SK-N-SH (cell line): ENCODE measurements around the gene RABEP2. TPM values are rescaled to one million over a fixed set of nuclear protein-coding genes. Genes with fewer than 3 reads are reported as not detected.

Experiments
- CTCF ChIA-PET: fragments of 300-600, 350-600 bp; formaldehyde crosslinking; extraction: SDS; loops from one replicate; lab custom pipeline; 2021; lab: Yijun Ruan, JAX
- POLR2A ChIA-PET: fragments of 350-600 bp; sonication (Branson Sonifier 250); formaldehyde crosslinking; extraction: SDS; loops from one replicate; lab custom pipeline; 2020; ENCODE audit warnings: antibody characterized with exemption, inconsistent platforms; lab: Yijun Ruan, JAX
- DNase-seq: peaks from one replicate; pipeline ENCODE4 v3.0.0; 2012
- H2AFZ ChIP-seq: fragments of 200-600 bp; sonication (generic); 2 replicates; pipeline ENCODE4 v1.8.1; 2016; ENCODE audit warnings: antibody characterized with exemption, mild to moderate bottlenecking, low read depth
- H3F3A ChIP-seq: fragments of 200-600 bp; sonication (generic); replicated peaks from 2 replicates; pipeline ENCODE3; 2016; ENCODE audit warnings: antibody characterized with exemption, mild to moderate bottlenecking; ENCODE audit not compliant: insufficient read depth
- H3K27ac ChIP-seq, 2 experiments: fragments of 200-500 bp in 1 of 2; fragments of 200-600 bp in 1 of 2; sonication (Bioruptor generic) in 1 of 2; sonication (generic), shearing (Covaris generic) in 1 of 2; 2 replicates each; pipeline versions ENCODE4 v1.5.1 to v1.6.1; 2014 to 2016; ENCODE audit warnings: low read depth in 2 of 2, inconsistent platforms in 1 of 2, low read length in 1 of 2, mild to moderate bottlenecking in 1 of 2, mixed read lengths in 1 of 2
- H3K27me3 ChIP-seq: fragments of 200-600 bp; sonication (generic), shearing (Covaris generic); 2 replicates; pipeline ENCODE4 v1.6.1; 2016; ENCODE audit warnings: mixed run types; ENCODE audit not compliant: insufficient read depth
- H3K36me3 ChIP-seq, 2 experiments: fragments of 200-500 bp in 1 of 2; fragments of 200-600 bp in 1 of 2; sonication (Bioruptor generic) in 1 of 2; sonication (generic) in 1 of 2; replicated peaks in 1 of 2; 2 replicates each; pipeline versions ENCODE3 to v1.5.1; 2014 to 2016; ENCODE audit warnings: low read length in 1 of 2, mild to moderate bottlenecking in 1 of 2; ENCODE audit not compliant: insufficient read depth in 2 of 2, control insufficient read depth in 1 of 2
- H3K4me1 ChIP-seq, 2 experiments: fragments of 200-500 bp in 1 of 2; fragments of 200-600 bp in 1 of 2; sonication (Bioruptor generic) in 1 of 2; sonication (generic), shearing (Covaris generic) in 1 of 2; 2 replicates each; pipeline versions ENCODE4 v1.5.1 to v1.6.1; 2014 to 2016; ENCODE audit warnings: low read depth in 1 of 2, low read length in 1 of 2, mixed run types in 1 of 2; ENCODE audit not compliant: insufficient read depth in 2 of 2, control insufficient read depth in 1 of 2
- H3K4me2 ChIP-seq: fragments of 200-600 bp; sonication (generic), shearing (Covaris generic); 2 replicates; pipeline ENCODE4 v1.6.1; 2017; ENCODE audit warnings: mixed run types
- H3K4me3 ChIP-seq, 2 experiments: fragments of 200-500 bp in 1 of 2; fragments of 200-600 bp in 1 of 2; sonication (Bioruptor generic) in 1 of 2; sonication (generic), shearing (Covaris generic) in 1 of 2; 2 replicates each; pipeline versions ENCODE4 v1.5.1 to v1.8.1; 2014 to 2016; ENCODE audit warnings: low read depth in 2 of 2, inconsistent platforms in 1 of 2, low read length in 1 of 2, mild to moderate bottlenecking in 1 of 2, mixed read lengths in 1 of 2, moderate library complexity in 1 of 2
- H3K79me2 ChIP-seq: fragments of 200-600 bp; sonication (generic); 2 replicates; pipeline ENCODE4 v1.8.1; 2017; ENCODE audit warnings: mild to moderate bottlenecking; ENCODE audit not compliant: insufficient read depth
- H3K9ac ChIP-seq: fragments of 200-600 bp; sonication (generic); 2 replicates; pipeline ENCODE4 v1.6.1; 2017; ENCODE audit warnings: mixed run types
- H3K9me2 ChIP-seq: fragments of 200-600 bp; sonication (generic); 2 replicates; pipeline ENCODE4 v1.6.1; 2017; ENCODE audit warnings: mixed run types
- H3K9me3 ChIP-seq: fragments of 200-600 bp; sonication (generic); 2 replicates; pipeline ENCODE4 v1.6.1; 2017; ENCODE audit warnings: mixed run types, mild to moderate bottlenecking, moderate library complexity
- H4K20me1 ChIP-seq: fragments of 200-600 bp; sonication (generic); 2 replicates; pipeline ENCODE4 v1.6.1; 2017; ENCODE audit warnings: mild to moderate bottlenecking, mixed run types; ENCODE audit not compliant: insufficient read depth
- ELF1 ChIP-seq: IDR thresholded peaks from 2 replicates; pipeline ENCODE4 v1.4.0; 2012
- EP300 ChIP-seq, 2 experiments: IDR thresholded peaks; 2 replicates each; pipeline versions ENCODE4 v1.4.0 to v1.6.1; 2012; ENCODE audit warnings: borderline replicate concordance in 1 of 2, low read depth in 1 of 2, low read length in 1 of 2
- FOXM1 ChIP-seq: IDR thresholded peaks from 2 replicates; pipeline ENCODE4 v1.4.0; 2012; ENCODE audit warnings: low read depth, mild to moderate bottlenecking
- GABPA ChIP-seq: IDR thresholded peaks from 2 replicates; pipeline ENCODE4 v1.4.0; 2012; ENCODE audit warnings: low read depth, mild to moderate bottlenecking
- IRF3 ChIP-seq: fragments of 150-350 bp; IDR thresholded peaks from 2 replicates; pipeline ENCODE4 v1.6.1; 2016; ENCODE audit warnings: mild to moderate bottlenecking, low read depth, low read length
- MEF2A ChIP-seq: IDR thresholded peaks from 2 replicates; pipeline ENCODE4 v1.4.0; 2012; ENCODE audit warnings: low read depth, borderline replicate concordance
- POLR2AphosphoS5 ChIP-seq: IDR thresholded peaks from 2 replicates; pipeline ENCODE4 v1.6.1; 2012; ENCODE audit warnings: low read depth, low read length
- RCOR1 ChIP-seq: fragments of 150-350 bp; IDR thresholded peaks from 2 replicates; pipeline ENCODE4 v1.6.1; 2017; ENCODE audit warnings: antibody characterized with exemption, low read length
- REST ChIP-seq: IDR thresholded peaks from 2 replicates; pipeline ENCODE4 v1.6.1; 2012; ENCODE audit warnings: mild to moderate bottlenecking, low read depth, low read length, moderate library complexity
- RFX5 ChIP-seq: IDR thresholded peaks from 2 replicates; pipeline ENCODE4 v1.6.1; 2012; ENCODE audit warnings: mild to moderate bottlenecking, improper control_type of control experiment, low read length
- RXRA ChIP-seq: IDR thresholded peaks from 2 replicates; pipeline ENCODE4 v1.4.0; 2012; ENCODE audit warnings: low read depth, mild to moderate bottlenecking, borderline replicate concordance
- SIN3A ChIP-seq: IDR thresholded peaks from 2 replicates; pipeline ENCODE4 v1.6.1; 2012; ENCODE audit warnings: low read depth, mild to moderate bottlenecking, low read length, moderate library complexity, borderline replicate concordance
- TAF1 ChIP-seq: IDR thresholded peaks from 2 replicates; pipeline ENCODE4 v1.6.1; 2012; ENCODE audit warnings: low read depth, mild to moderate bottlenecking, low read length, moderate library complexity, borderline replicate concordance
- TEAD4 ChIP-seq: IDR thresholded peaks from 2 replicates; pipeline ENCODE4 v1.4.0; 2012; ENCODE audit warnings: mild to moderate bottlenecking, borderline replicate concordance; ENCODE audit not compliant: insufficient read depth
- YY1 ChIP-seq: IDR thresholded peaks from 2 replicates; pipeline ENCODE4 v1.4.0; 2012; ENCODE audit warnings: low read depth, mild to moderate bottlenecking
- WGBS: methylation state at CpG from one replicate; pipeline ENCODE4 v1.1.6; 2017; ENCODE audit warnings: low lambda C conversion rate; 5-methylcytosine and 5-hydroxymethylcytosine counted together
- polyA plus RNA-seq, 3 experiments: library from polyadenylated mRNA; depleted of rRNA; stranded (reverse); fragments of >200 nt; gene quantifications; 2 replicates each; pipeline ENCODE4 v1.2.3, GENCODE V29; 2012
- TF ChIP-seq, protein P1 (sequence below): IDR thresholded peaks from 2 replicates; pipeline ENCODE4 v1.4.0; 2012; ENCODE audit warnings: low read depth, borderline replicate concordance
- TF ChIP-seq, protein P2 (sequence below): IDR thresholded peaks from 2 replicates; pipeline ENCODE4; 2012
- TF ChIP-seq, protein P3 (sequence below): IDR thresholded peaks from 2 replicates; pipeline ENCODE4 v1.4.0; 2012; ENCODE audit warnings: low read depth, borderline replicate concordance
- TF ChIP-seq, protein P4 (sequence below): fragments of 150-350 bp; IDR thresholded peaks from 2 replicates; pipeline ENCODE4 v1.6.1; 2017; ENCODE audit warnings: antibody characterized with exemption, low read length, low read depth, borderline replicate concordance
- TF ChIP-seq, protein P5 (sequence below): fragments of 200-600 bp; sonication (generic); IDR thresholded peaks from 2 replicates; pipeline ENCODE4 v1.6.1; 2017; ENCODE audit warnings: antibody characterized with exemption, mild to moderate bottlenecking, moderate library complexity

RABEP2 gene
- polyA plus RNA-seq, 1 of the 3 experiments (the other 2 are of a cell fraction): 46.1 TPM

DNA sequence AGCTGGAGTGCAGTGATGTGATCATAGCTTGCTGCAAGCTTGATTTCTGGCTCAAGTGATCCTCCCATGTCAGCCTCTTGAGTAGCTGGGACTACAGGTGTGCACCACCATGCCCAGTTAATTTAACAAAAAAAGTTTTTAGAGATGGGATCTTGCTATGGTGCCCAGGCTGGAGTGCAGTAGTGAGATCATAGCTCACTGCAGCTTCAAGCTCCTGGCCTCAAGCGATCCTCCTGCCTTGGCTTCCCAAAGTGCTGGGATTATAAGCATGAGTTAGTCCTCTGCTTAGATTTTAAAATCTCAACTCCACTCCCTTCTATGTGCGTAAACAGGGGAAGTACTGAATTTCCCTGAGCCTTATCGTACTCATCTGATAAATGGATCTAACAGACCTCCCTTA lies 6.3 kb downstream of the RABEP2 start:
- Histone ChIP-seq H3K9me2 (no peaks in the 10 kb centered on the region), H3K27ac (no peak overlapping the region), H2AFZ (no peak overlapping the region), H3K9me3 (no peaks in the 10 kb centered on the region), H3K27me3 (no peaks in the 10 kb centered on the region), H3K4me3 (no peak overlapping the region), H3K4me2 (no peak overlapping the region), H3K4me1 (no peaks in the 10 kb centered on the region), H4K20me1 (no peaks in the 10 kb centered on the region), H3K79me2 (0 out of 2 replicates have a peak, but pooled peaks cover 4% of the 10 kb centered on the region), H3K36me3 (peaks cover 12 to 24% of the 10 kb centered on the region in 2 experiments), H3F3A (peaks cover 14% of the 10 kb centered on the region), H3K9ac (no peak overlapping the region)
- DNase-seq: no peak
- TF ChIP-seq FOXM1 (no peak), TEAD4 (no peak), RFX5 (no peak), EP300 (IDR thresholded peaks at IDR 0.05; ENCODE audit: borderline replicate concordance in 1 of 2, low read depth in 1 of 2, low read length in 1 of 2) (no peak), RXRA (no peak), GABPA (no peak), TAF1 (no peak), POLR2AphosphoS5 (no peak), RCOR1 (no peak), IRF3 (no peak), SIN3A (no peak), ELF1 (no peak), REST (no peak), MEF2A (no peak), YY1 (no peak)
- TF ChIP-seq, protein P1, sequence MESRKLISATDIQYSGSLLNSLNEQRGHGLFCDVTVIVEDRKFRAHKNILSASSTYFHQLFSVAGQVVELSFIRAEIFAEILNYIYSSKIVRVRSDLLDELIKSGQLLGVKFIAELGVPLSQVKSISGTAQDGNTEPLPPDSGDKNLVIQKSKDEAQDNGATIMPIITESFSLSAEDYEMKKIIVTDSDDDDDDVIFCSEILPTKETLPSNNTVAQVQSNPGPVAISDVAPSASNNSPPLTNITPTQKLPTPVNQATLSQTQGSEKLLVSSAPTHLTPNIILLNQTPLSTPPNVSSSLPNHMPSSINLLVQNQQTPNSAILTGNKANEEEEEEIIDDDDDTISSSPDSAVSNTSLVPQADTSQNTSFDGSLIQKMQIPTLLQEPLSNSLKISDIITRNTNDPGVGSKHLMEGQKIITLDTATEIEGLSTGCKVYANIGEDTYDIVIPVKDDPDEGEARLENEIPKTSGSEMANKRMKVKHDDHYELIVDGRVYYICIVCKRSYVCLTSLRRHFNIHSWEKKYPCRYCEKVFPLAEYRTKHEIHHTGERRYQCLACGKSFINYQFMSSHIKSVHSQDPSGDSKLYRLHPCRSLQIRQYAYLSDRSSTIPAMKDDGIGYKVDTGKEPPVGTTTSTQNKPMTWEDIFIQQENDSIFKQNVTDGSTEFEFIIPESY: no peak
- TF ChIP-seq, protein P2, sequence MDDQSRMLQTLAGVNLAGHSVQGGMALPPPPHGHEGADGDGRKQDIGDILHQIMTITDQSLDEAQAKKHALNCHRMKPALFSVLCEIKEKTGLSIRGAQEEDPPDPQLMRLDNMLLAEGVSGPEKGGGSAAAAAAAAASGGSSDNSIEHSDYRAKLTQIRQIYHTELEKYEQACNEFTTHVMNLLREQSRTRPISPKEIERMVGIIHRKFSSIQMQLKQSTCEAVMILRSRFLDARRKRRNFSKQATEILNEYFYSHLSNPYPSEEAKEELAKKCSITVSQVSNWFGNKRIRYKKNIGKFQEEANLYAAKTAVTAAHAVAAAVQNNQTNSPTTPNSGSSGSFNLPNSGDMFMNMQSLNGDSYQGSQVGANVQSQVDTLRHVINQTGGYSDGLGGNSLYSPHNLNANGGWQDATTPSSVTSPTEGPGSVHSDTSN: no peak
- TF ChIP-seq, protein P3, sequence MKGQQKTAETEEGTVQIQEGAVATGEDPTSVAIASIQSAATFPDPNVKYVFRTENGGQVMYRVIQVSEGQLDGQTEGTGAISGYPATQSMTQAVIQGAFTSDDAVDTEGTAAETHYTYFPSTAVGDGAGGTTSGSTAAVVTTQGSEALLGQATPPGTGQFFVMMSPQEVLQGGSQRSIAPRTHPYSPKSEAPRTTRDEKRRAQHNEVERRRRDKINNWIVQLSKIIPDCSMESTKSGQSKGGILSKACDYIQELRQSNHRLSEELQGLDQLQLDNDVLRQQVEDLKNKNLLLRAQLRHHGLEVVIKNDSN: no peak
- TF ChIP-seq, protein P4, sequence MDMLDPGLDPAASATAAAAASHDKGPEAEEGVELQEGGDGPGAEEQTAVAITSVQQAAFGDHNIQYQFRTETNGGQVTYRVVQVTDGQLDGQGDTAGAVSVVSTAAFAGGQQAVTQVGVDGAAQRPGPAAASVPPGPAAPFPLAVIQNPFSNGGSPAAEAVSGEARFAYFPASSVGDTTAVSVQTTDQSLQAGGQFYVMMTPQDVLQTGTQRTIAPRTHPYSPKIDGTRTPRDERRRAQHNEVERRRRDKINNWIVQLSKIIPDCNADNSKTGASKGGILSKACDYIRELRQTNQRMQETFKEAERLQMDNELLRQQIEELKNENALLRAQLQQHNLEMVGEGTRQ: no peak
- TF ChIP-seq, protein P5, sequence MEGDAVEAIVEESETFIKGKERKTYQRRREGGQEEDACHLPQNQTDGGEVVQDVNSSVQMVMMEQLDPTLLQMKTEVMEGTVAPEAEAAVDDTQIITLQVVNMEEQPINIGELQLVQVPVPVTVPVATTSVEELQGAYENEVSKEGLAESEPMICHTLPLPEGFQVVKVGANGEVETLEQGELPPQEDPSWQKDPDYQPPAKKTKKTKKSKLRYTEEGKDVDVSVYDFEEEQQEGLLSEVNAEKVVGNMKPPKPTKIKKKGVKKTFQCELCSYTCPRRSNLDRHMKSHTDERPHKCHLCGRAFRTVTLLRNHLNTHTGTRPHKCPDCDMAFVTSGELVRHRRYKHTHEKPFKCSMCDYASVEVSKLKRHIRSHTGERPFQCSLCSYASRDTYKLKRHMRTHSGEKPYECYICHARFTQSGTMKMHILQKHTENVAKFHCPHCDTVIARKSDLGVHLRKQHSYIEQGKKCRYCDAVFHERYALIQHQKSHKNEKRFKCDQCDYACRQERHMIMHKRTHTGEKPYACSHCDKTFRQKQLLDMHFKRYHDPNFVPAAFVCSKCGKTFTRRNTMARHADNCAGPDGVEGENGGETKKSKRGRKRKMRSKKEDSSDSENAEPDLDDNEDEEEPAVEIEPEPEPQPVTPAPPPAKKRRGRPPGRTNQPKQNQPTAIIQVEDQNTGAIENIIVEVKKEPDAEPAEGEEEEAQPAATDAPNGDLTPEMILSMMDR: no peak
- CTCF ChIA-PET: interaction anchor here (1.7 kb wide), 1 partner anchor 27 kb away, joined by 6 read pairs; no protein-coding TSS in a partner anchor
- WGBS: 100% methylated on average over 3 of the region's 3 CpGs
- POLR2A ChIA-PET: no interaction called here
